ENCODE data around the gene CTIF. TPM values are rescaled to one million over a fixed set of nuclear protein-coding genes. Genes with fewer than 3 reads are reported as not detected.
A peak's percentile ranks its signal among the peaks of the same experiment; 100 is the strongest.

The CTIF gene
- total RNA-seq, 1 donor: 65.9 TPM

GRCh38 chr18:48795696-48796095 is 256.9 kb downstream of the CTIF start:
- peaks cover 2% of the 10 kb centered on the region for H3K4me1 ChIP-seq (ENCODE audit: insufficient read depth, low read length)
- no peak for TF ChIP-seq CTCF (IDR thresholded peaks at IDR 0.05; ENCODE audit: extremely low read depth, low read depth, low read length)
- no peaks in the 10 kb centered on the region for H3K9me3 ChIP-seq (ENCODE audit: low read depth, low read length)
- no peaks in the 10 kb centered on the region for H3K79me2 ChIP-seq (ENCODE audit: insufficient read depth, low read length)
- no peak overlapping the region for H3K4me3 ChIP-seq (ENCODE audit: insufficient read depth, low read length)
- peaks cover 25% of the 10 kb centered on the region for H3K36me3 ChIP-seq (ENCODE audit: insufficient read depth, low read length)
- H4K20me1 ChIP-seq (ENCODE audit: insufficient read depth, low read length): peaks cover 7% of the 10 kb centered on the region
- H2AFZ ChIP-seq (ENCODE audit: low read length): no peak overlapping the region
- H3K27ac ChIP-seq (ENCODE audit: low read depth, low read length): no peak overlapping the region
- peak; percentile 21 for DNase-seq (ENCODE audit: insufficient read length, low spot score, missing footprints)
- H3K27me3 ChIP-seq (ENCODE audit: insufficient read depth, low read length): no peaks in the 10 kb centered on the region
- no peak overlapping the region for H3K4me2 ChIP-seq (ENCODE audit: insufficient read depth, low read length)

- TF ChIP-seq CTCF (IDR thresholded peaks at IDR 0.05; ENCODE audit: extremely low read depth, low read depth, low read length): no peak
- H3K4me3 ChIP-seq (ENCODE audit: insufficient read depth, low read length): no peak overlapping the region
- no peaks in the 10 kb centered on the region for H3K27me3 ChIP-seq (ENCODE audit: insufficient read depth, low read length)
- no peak overlapping the region for H2AFZ ChIP-seq (ENCODE audit: low read length)
- H3K4me1 ChIP-seq (ENCODE audit: insufficient read depth, low read length): peaks cover 11% of the 10 kb centered on the region
- H3K36me3 ChIP-seq (ENCODE audit: insufficient read depth, low read length): peaks cover 25% of the 10 kb centered on the region
- no peak overlapping the region for H3K27ac ChIP-seq (ENCODE audit: low read depth, low read length)
- H3K79me2 ChIP-seq (ENCODE audit: insufficient read depth, low read length): no peaks in the 10 kb centered on the region
- DNase-seq (ENCODE audit: insufficient read length, low spot score, missing footprints): peak; percentile 52
- no peaks in the 10 kb centered on the region for H3K9me3 ChIP-seq (ENCODE audit: low read depth, low read length)
- peaks cover 7% of the 10 kb centered on the region for H4K20me1 ChIP-seq (ENCODE audit: insufficient read depth, low read length)
- H3K4me2 ChIP-seq (ENCODE audit: insufficient read depth, low read length): no peak overlapping the region
These were observed 257.8 kb downstream of the CTIF start for GRCh38 chr18:48796491-48797205.

- H3K4me2 ChIP-seq (ENCODE audit: insufficient read depth, low read length): no peak overlapping the region
- no peaks in the 10 kb centered on the region for H3K79me2 ChIP-seq (ENCODE audit: insufficient read depth, low read length)
- TF ChIP-seq CTCF (IDR thresholded peaks at IDR 0.05; ENCODE audit: extremely low read depth, low read depth, low read length): no peak
- peak; percentile 41 for DNase-seq (ENCODE audit: insufficient read length, low spot score, missing footprints)
- H2AFZ ChIP-seq (ENCODE audit: low read length): no peak overlapping the region
- no peak overlapping the region for H3K4me3 ChIP-seq (ENCODE audit: insufficient read depth, low read length)
- peaks cover 14% of the 10 kb centered on the region for H3K4me1 ChIP-seq (ENCODE audit: insufficient read depth, low read length)
- no peaks in the 10 kb centered on the region for H3K27me3 ChIP-seq (ENCODE audit: insufficient read depth, low read length)
- peaks cover 7% of the 10 kb centered on the region for H4K20me1 ChIP-seq (ENCODE audit: insufficient read depth, low read length)
- no peaks in the 10 kb centered on the region for H3K9me3 ChIP-seq (ENCODE audit: low read depth, low read length)
- H3K36me3 ChIP-seq (ENCODE audit: insufficient read depth, low read length): peaks cover 25% of the 10 kb centered on the region
- no peak overlapping the region for H3K27ac ChIP-seq (ENCODE audit: low read depth, low read length)
These were observed 259.0 kb downstream of the CTIF start for GRCh38 chr18:48797841-48798255.

- H3K36me3 ChIP-seq (ENCODE audit: insufficient read depth, low read length): peaks cover 25% of the 10 kb centered on the region
These were observed 259.8 kb downstream of the CTIF start for GRCh38 chr18:48798334-48799245.

More at GRCh38 chr18:48798334-48799245, 259.8 kb downstream of the CTIF start:
- Histone ChIP-seq H3K4me1 (ENCODE audit: insufficient read depth, low read length) (peaks cover 14% of the 10 kb centered on the region), H3K79me2 (ENCODE audit: insufficient read depth, low read length) (no peaks in the 10 kb centered on the region), H3K9me3 (ENCODE audit: low read depth, low read length) (no peaks in the 10 kb centered on the region), H3K4me2 (ENCODE audit: insufficient read depth, low read length) (no peak overlapping the region), H3K4me3 (ENCODE audit: insufficient read depth, low read length) (no peak overlapping the region), H2AFZ (ENCODE audit: low read length) (no peak overlapping the region), H3K27ac (ENCODE audit: low read depth, low read length) (no peak overlapping the region), H4K20me1 (ENCODE audit: insufficient read depth, low read length) (peaks cover 7% of the 10 kb centered on the region), H3K27me3 (ENCODE audit: insufficient read depth, low read length) (no peaks in the 10 kb centered on the region)
- no peak for TF ChIP-seq CTCF (IDR thresholded peaks at IDR 0.05; ENCODE audit: extremely low read depth, low read depth, low read length)
- DNase-seq (ENCODE audit: insufficient read length, low spot score, missing footprints): peak; percentile 62
